Measurements from ENCODE around the gene ATOH8. TPM values are rescaled to one million over a fixed set of nuclear protein-coding genes. Genes with fewer than 3 reads are reported as not detected.

ATOH8 gene
- polyA plus RNA-seq, 1 of the 3 experiments (the other 2 are of a cell fraction), result 5.6 TPM

GRCh38 chr2:85763831-85764230 lies 10.0 kb downstream of the ATOH8 start:
- Histone ChIP-seq H4K20me1 (ENCODE audit: insufficient read depth) (peaks cover 59% of the 10 kb centered on the region), H3K27ac (ENCODE audit: low read depth in 2 of 2, low read length in 1 of 2) (no peak overlapping the region), H3F3A (replicated peaks; ENCODE audit: insufficient read depth) (peaks cover 11% of the 10 kb centered on the region), H3K9me3 (no peaks in the 10 kb centered on the region), H3K36me3 (replicated peaks in 1 of 2; ENCODE audit: control insufficient read depth in 1 of 2, insufficient read depth in 2 of 2, low read length in 1 of 2) (peaks cover 0 to 4% of the 10 kb centered on the region in 2 experiments), H3K9ac (no peak overlapping the region), H3K9me2 (no peaks in the 10 kb centered on the region), H3K27me3 (ENCODE audit: insufficient read depth) (no peaks in the 10 kb centered on the region), H3K79me2 (ENCODE audit: insufficient read depth) (peaks cover 91% of the 10 kb centered on the region), H3K4me2 (no peak overlapping the region), H3K4me1 (ENCODE audit: control insufficient read depth in 1 of 2, insufficient read depth in 2 of 2, low read depth in 1 of 2, low read length in 1 of 2) (peaks cover 13 to 35% of the 10 kb centered on the region in 2 experiments; a peak in 2 of 4 replicates), H2AFZ (ENCODE audit: low read depth) (no peak overlapping the region), H3K4me3 (ENCODE audit: low read depth in 2 of 2, low read length in 1 of 2) (no peak overlapping the region)
- CTCF ChIA-PET, result interaction anchor here (1.1 to 34.7 kb wide), 9 partner anchors 9 to 126 kb away, joined by 3 to 626 read pairs (median 7); no protein-coding TSS in a partner anchor
- DNase-seq, result no peak
- WGBS (ENCODE audit: low lambda C conversion rate), result 94% methylated on average over 7 of the region's 16 CpGs
- POLR2A ChIA-PET, result interaction anchor here (1.4 kb wide), 1 partner anchor 9 kb away, joined by 3 read pairs; no protein-coding TSS in a partner anchor
- TF ChIP-seq EP300 (IDR thresholded peaks at IDR 0.05; ENCODE audit: borderline replicate concordance in 1 of 2, low read depth in 1 of 2, low read length in 1 of 2) (no peak), EZH2phosphoT487 (IDR thresholded peaks at IDR 0.05; ENCODE audit: borderline replicate concordance, low read depth) (no peak), CHD2 (IDR thresholded peaks at IDR 0.05; ENCODE audit: low read length, partially characterized antibody) (no peak), IRF3 (IDR thresholded peaks at IDR 0.05; ENCODE audit: low read depth, low read length) (no peak), TEAD4 (IDR thresholded peaks at IDR 0.05; ENCODE audit: borderline replicate concordance, insufficient read depth) (no peak), NRF1 (IDR thresholded peaks at IDR 0.05; ENCODE audit: low read depth, low read length) (no peak), YY1 (IDR thresholded peaks at IDR 0.05; ENCODE audit: low read depth) (no peak), TCF12 (IDR thresholded peaks at IDR 0.05) (no peak), NFIC (IDR thresholded peaks at IDR 0.05; ENCODE audit: borderline replicate concordance) (no peak)
- TF ChIP-seq, protein P1, sequence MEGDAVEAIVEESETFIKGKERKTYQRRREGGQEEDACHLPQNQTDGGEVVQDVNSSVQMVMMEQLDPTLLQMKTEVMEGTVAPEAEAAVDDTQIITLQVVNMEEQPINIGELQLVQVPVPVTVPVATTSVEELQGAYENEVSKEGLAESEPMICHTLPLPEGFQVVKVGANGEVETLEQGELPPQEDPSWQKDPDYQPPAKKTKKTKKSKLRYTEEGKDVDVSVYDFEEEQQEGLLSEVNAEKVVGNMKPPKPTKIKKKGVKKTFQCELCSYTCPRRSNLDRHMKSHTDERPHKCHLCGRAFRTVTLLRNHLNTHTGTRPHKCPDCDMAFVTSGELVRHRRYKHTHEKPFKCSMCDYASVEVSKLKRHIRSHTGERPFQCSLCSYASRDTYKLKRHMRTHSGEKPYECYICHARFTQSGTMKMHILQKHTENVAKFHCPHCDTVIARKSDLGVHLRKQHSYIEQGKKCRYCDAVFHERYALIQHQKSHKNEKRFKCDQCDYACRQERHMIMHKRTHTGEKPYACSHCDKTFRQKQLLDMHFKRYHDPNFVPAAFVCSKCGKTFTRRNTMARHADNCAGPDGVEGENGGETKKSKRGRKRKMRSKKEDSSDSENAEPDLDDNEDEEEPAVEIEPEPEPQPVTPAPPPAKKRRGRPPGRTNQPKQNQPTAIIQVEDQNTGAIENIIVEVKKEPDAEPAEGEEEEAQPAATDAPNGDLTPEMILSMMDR (IDR thresholded peaks at IDR 0.05), result no peak

DNA sequence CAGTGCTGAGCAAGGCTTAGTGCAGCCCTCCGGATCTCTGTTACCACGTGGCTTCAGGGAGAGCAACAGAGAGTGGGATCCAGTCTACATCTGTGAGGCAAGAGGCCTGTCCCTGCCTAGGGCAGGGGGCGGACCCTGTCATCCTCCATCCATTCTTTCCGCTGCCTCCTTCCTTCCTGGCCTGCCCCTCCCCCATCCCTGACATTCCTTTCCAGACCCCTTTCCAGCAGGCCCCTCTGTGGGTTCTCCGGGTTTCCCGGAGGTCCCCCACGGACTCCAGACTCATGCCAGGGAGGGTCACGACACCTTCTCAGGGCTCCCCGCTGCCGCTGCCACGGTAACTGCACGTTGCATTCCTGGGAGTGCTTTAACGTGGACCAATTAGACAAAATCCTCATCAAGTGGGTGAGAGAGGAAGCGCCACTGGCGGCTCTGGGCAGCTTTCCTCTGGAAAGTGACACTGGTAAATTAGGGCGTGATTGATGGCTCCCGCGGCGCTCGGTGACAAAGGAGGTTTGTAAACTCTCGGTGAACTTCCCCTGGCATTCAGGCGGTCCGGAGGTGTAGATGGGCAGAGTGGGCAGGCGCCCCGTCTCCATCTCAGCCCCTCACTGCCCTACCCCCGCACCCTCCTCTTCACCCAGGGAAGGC lies 11.4 kb downstream of the ATOH8 start:
- Histone ChIP-seq H3K9me2 (no peaks in the 10 kb centered on the region), H3K4me3 (ENCODE audit: low read depth in 2 of 2, low read length in 1 of 2) (no peak overlapping the region), H3K27ac (ENCODE audit: low read depth in 2 of 2, low read length in 1 of 2) (no peak overlapping the region), H3K36me3 (replicated peaks in 1 of 2; ENCODE audit: control insufficient read depth in 1 of 2, insufficient read depth in 2 of 2, low read length in 1 of 2) (peaks cover 0 to 4% of the 10 kb centered on the region in 2 experiments), H2AFZ (ENCODE audit: low read depth) (no peak overlapping the region), H4K20me1 (ENCODE audit: insufficient read depth) (peaks cover 46% of the 10 kb centered on the region), H3K4me1 (ENCODE audit: control insufficient read depth in 1 of 2, insufficient read depth in 2 of 2, low read depth in 1 of 2, low read length in 1 of 2) (peaks cover 27 to 44% of the 10 kb centered on the region in 2 experiments; a peak in 3 of 4 replicates), H3K79me2 (ENCODE audit: insufficient read depth) (peaks cover 91% of the 10 kb centered on the region), H3K9ac (no peak overlapping the region), H3K9me3 (no peaks in the 10 kb centered on the region), H3K4me2 (no peak overlapping the region), H3F3A (replicated peaks; ENCODE audit: insufficient read depth) (peaks cover 14% of the 10 kb centered on the region), H3K27me3 (ENCODE audit: insufficient read depth) (no peaks in the 10 kb centered on the region)
- TF ChIP-seq MXI1 (IDR thresholded peaks at IDR 0.05; ENCODE audit: low read depth, low read length), result no peak
- TF ChIP-seq MEF2A (IDR thresholded peaks at IDR 0.05; ENCODE audit: borderline replicate concordance, low read depth), result no peak
- no peak for TF ChIP-seq GABPA (IDR thresholded peaks at IDR 0.05; ENCODE audit: low read depth)
- TF ChIP-seq EP300 (IDR thresholded peaks at IDR 0.05; ENCODE audit: borderline replicate concordance in 1 of 2, low read depth in 1 of 2, low read length in 1 of 2), result no peak
- TF ChIP-seq GATA2 (CRISPR knock-in tag; IDR thresholded peaks at IDR 0.05), result no peak
- TF ChIP-seq EZH2phosphoT487 (IDR thresholded peaks at IDR 0.05; ENCODE audit: borderline replicate concordance, low read depth), result no peak
- ChIA-PET CTCF (interaction anchor here (1.0 to 34.7 kb wide), 8 partner anchors 7 to 128 kb away, joined by 3 to 626 read pairs (median 3); no protein-coding TSS in a partner anchor), POLR2A (no interaction called here)
- 94% methylated on average over 24 of the region's 26 CpGs for WGBS (ENCODE audit: low lambda C conversion rate)
- peak; percentile 60 for DNase-seq

Data from SK-N-SH (cell line).